Peyer's patch (tissue), 4 donors: ENCODE results near the gene METAP1.

Source experiments
- CTCF ChIP-seq, 6 experiments: fragments of 450-650 bp in 4 of 6; fragments of 200-600 bp in 2 of 6; sonication (generic) in 1 of 6; IDR thresholded peaks; one replicate each; pipeline ENCODE4 v1.5.1; 2017 to 2019; ENCODE audit warnings: antibody characterized with exemption in 6 of 6, mild to moderate bottlenecking in 3 of 6, moderate library complexity in 1 of 6
- POLR2A ChIP-seq, 2 donors: fragments of 450-650 bp; IDR thresholded peaks; one replicate each; pipeline ENCODE4 v1.5.1; 2017; ENCODE audit warnings: antibody characterized with exemption in 2 of 2, mild to moderate bottlenecking in 2 of 2, moderate library complexity in 2 of 2

GRCh38 chr4:99022566-99022965 lies 27.0 kb downstream of the METAP1 start:
- TF ChIP-seq CTCF (IDR thresholded peaks at IDR 0.05) (no peak), POLR2A (IDR thresholded peaks at IDR 0.05) (no peak)
